Chondrocyte (in vitro differentiated cells): Measurements from ENCODE around the gene PHRF1. TPM values are rescaled to one million over a fixed set of nuclear protein-coding genes. Genes with fewer than 3 reads are reported as not detected.
A peak's percentile ranks its signal among the peaks of the same experiment; 100 is the strongest.
"Not testable (repeated sequence)": the region's sequence is repeated elsewhere in the genome, so short reads cannot be mapped to it uniquely, and the experiment has no call there.

Experiments
- DNase-seq: peaks from one replicate; pipeline ENCODE4 v3.0.0; 2021; ENCODE audit warnings: mixed read lengths, low spot score
- H3K27ac Mint-ChIP-seq: one replicate; pipeline ENCODE4 v1.8.0; 2021; ENCODE audit warnings: mild to moderate bottlenecking, moderate library complexity, mixed read lengths; ENCODE audit not compliant: unreplicated experiment
- H3K27me3 Mint-ChIP-seq: 2 replicates; pipeline ENCODE4 v1.8.0; 2021; ENCODE audit warnings: low read depth, mixed read lengths
- H3K36me3 Mint-ChIP-seq: 2 replicates; pipeline ENCODE4 v1.8.0; 2021; ENCODE audit warnings: low read depth, mixed read lengths
- H3K4me1 Mint-ChIP-seq: 2 replicates; pipeline ENCODE4 v1.8.0; 2021; ENCODE audit warnings: low read depth, mild to moderate bottlenecking, mixed read lengths
- H3K4me3 Mint-ChIP-seq: one replicate; pipeline ENCODE4 v1.8.0; 2021; ENCODE audit warnings: mild to moderate bottlenecking, moderate library complexity, mixed read lengths; ENCODE audit not compliant: unreplicated experiment
- H3K9me3 Mint-ChIP-seq: 2 replicates; pipeline ENCODE4 v1.8.0; 2021; ENCODE audit warnings: low read depth, mixed read lengths
- total RNA-seq: library from RNA; stranded (reverse); gene quantifications from 3 replicates; pipeline ENCODE4 v1.2.1, GENCODE V29; 2021
- TF ChIP-seq, protein P1 (sequence below): fragments of 200-600 bp; sonication (generic); IDR thresholded peaks from 2 replicates; pipeline ENCODE4 v1.5.0; 2021; ENCODE audit warnings: antibody characterized with exemption, mild to moderate bottlenecking, moderate library complexity

Gene PHRF1
- total RNA-seq, 1 donor from 2014 or later = 25.9 TPM

DNA sequence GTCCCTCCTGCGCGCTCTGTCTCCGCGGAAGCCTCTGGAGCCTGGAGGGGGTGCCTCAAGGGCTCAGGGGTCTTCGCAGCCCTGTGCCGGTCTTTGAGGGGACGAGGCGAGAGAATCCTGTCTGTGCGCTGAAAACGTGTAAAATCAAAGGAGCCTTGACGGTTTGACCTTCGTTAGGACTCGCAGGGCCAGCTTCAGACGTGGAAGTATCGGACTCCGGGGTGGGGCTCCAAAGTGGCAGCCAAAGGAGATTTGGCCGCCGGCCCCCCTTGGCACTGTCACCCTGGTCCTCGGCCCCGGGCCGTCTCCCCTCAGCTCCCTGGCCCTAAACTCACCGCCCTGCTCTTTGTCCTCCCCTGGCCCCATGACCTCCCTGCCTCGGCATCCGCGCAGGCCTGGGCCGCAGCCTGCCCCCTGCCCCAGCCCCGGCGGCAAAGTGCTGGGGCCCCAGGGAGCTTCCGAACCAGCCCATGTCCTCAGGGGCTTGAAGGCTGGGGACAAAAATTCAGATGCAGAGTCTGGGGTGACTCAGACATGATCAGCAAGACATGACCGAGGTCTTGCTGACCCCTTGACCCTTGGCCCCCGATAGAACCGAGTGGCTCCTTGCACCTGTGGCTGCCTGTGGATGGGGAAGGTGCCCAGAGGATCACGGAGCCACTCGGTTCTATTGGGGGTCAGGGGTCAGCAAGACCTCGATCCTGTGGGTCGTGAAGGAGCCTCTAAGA lies 6.9 kb upstream of the PHRF1 start:
- Mint-ChIP-seq H3K27me3 (no peaks in the 10 kb centered on the region), H3K4me1 (peaks cover 19% of the 10 kb centered on the region), H3K27ac (peak overlapping the region; percentile 61), H3K4me3 (peak overlapping the region; percentile 70), H3K9me3 (no peaks in the 10 kb centered on the region), H3K36me3 (no peaks in the 10 kb centered on the region)
- DNase-seq = no peak
- TF ChIP-seq, protein P1, sequence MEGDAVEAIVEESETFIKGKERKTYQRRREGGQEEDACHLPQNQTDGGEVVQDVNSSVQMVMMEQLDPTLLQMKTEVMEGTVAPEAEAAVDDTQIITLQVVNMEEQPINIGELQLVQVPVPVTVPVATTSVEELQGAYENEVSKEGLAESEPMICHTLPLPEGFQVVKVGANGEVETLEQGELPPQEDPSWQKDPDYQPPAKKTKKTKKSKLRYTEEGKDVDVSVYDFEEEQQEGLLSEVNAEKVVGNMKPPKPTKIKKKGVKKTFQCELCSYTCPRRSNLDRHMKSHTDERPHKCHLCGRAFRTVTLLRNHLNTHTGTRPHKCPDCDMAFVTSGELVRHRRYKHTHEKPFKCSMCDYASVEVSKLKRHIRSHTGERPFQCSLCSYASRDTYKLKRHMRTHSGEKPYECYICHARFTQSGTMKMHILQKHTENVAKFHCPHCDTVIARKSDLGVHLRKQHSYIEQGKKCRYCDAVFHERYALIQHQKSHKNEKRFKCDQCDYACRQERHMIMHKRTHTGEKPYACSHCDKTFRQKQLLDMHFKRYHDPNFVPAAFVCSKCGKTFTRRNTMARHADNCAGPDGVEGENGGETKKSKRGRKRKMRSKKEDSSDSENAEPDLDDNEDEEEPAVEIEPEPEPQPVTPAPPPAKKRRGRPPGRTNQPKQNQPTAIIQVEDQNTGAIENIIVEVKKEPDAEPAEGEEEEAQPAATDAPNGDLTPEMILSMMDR = no peak

DNA sequence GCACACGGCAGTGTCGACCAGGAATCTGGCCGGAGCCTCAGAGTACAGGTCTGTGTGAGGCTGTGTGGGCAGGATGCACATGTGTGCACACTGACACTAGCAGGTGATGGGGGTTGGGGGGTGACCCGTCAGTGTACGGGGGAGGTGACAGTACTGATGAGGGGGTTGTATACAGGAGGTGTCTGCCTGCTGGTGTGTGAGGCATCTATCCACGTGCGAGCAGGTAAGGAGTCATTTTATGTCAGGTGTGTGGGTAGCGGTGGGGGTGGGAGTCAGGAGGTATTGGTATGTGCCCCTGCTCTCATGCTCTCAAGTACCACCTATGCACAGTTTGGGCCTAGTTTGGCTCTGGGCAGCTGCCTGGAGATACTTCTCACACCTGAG lies 4.5 kb upstream of the PHRF1 start:
- DNase-seq = no peak
- Mint-ChIP-seq H3K27me3 (no peaks in the 10 kb centered on the region), H3K27ac (no peak overlapping the region), H3K9me3 (no peaks in the 10 kb centered on the region), H3K4me3 (no peak overlapping the region), H3K4me1 (peaks cover 23% of the 10 kb centered on the region), H3K36me3 (no peaks in the 10 kb centered on the region)
- TF ChIP-seq, protein P1 = no peak

DNA sequence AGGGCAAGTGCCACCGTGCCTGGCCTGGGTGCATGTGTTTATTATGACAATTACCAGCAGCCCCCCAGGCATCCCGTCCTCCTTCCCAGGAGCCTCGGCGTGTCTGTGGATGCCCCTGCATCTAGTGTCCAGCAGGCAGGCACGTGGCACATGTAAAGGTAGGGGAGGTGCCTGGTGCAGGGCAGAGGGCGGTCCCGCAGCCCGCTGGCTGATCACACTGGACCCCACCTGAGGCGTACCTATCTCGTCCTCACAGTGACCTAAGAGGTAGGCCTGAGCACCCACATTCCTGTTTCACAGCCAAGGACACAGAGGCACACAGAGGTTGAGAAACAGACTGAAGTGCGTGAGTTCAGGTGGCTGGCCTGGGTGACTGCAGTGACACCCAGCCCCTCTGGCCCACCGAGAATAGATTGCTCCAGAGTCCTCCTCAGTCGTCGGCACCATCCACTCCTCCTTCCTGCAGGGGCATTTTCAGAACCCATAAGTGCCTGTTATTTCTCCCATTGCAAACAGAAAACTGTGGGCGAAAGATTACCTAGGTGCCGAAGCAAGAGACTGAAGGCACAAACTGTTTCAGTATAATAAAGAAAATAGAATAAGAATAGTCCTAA lies 3.0 kb upstream of the PHRF1 start:
- TF ChIP-seq, protein P1 = no peak
- DNase-seq = no peak
- H3K27me3 Mint-ChIP-seq = no peaks in the 10 kb centered on the region
- H3K4me1 Mint-ChIP-seq = peaks cover 26% of the 10 kb centered on the region
- no peak overlapping the region for H3K4me3 Mint-ChIP-seq
- H3K27ac Mint-ChIP-seq = no peak overlapping the region
- H3K9me3 Mint-ChIP-seq = no peaks in the 10 kb centered on the region
- no peaks in the 10 kb centered on the region for H3K36me3 Mint-ChIP-seq

DNA sequence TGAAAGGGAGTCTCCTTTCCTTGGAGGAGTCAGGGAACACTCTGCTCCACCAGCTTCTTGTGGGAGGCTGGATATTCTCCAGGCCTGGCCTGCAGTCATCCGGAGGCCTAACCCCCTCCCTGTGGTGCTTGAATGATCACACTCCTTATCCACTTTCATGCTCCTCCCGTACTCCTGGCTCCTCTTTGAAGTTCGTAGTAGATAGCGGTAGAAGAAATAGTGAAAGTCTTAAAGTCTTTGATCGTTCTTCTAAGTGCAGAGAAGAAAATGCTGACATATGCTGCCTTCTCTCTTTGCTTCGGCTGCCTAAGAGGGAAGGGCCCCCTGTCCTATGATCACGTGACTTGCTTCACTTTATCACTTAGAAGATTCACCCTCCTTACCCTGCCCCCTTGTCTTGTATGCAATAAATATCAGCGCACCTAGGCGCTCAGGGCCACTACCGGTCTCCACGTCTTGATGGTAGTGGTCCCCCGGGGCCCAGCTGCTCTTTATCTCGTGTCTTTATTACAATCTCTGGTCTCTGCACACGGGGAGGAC lies 2.2 kb upstream of the PHRF1 start:
- H3K9me3 Mint-ChIP-seq, H3K4me3 Mint-ChIP-seq, H3K27me3 Mint-ChIP-seq, DNase-seq, H3K27ac Mint-ChIP-seq, H3K36me3 Mint-ChIP-seq: not testable (repeated sequence)
- peaks cover 34% of the 10 kb centered on the region for H3K4me1 Mint-ChIP-seq

DNA sequence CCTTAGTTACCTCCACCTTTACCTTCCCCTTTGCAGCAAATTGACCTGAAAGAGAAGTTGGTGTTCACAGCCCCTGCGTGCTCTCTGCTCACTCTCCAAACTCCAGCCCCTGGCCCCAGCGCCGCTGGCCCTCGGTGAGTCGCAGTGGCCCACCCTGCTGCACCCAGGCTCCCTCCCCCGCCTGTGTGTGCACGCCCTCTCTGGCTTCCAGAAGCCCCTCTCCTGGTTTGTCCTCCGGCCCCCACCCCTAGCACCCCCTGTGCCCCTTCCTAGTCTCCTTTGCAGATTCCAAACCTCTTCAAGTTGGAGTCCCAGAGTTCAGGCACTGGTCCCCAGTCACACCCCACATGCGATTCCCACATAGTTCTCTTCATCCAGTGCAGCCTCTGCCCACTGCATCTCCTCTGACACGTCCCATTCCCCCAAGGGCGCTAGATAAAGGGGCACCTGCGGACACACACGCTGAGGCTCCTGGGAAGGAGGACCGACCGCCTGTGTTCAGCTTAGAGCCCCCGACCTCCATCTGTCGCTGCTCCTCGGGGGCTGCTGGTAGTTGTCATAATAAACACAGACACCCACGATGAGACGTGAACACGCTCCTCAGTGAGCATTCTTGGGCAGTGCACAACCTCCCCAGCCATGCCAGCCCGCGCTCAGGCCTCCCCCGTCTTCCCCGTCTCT lies 1.5 kb upstream of the PHRF1 start:
- TF ChIP-seq, protein P1 = no peak

More for the DNA sequence above, 1.5 kb upstream of the PHRF1 start:
- peaks cover 41% of the 10 kb centered on the region for H3K4me1 Mint-ChIP-seq
- no peaks in the 10 kb centered on the region for H3K9me3 Mint-ChIP-seq
- H3K4me3 Mint-ChIP-seq = peak overlapping the region; percentile 81
- no peaks in the 10 kb centered on the region for H3K27me3 Mint-ChIP-seq
- DNase-seq = no peak
- H3K27ac Mint-ChIP-seq = peak overlapping the region; percentile 49
- H3K36me3 Mint-ChIP-seq = no peaks in the 10 kb centered on the region
